ENCODE results near the gene ZNF597. TPM values are rescaled to one million over a fixed set of nuclear protein-coding genes. Genes with fewer than 3 reads are reported as not detected.

The ZNF597 gene, protein sequence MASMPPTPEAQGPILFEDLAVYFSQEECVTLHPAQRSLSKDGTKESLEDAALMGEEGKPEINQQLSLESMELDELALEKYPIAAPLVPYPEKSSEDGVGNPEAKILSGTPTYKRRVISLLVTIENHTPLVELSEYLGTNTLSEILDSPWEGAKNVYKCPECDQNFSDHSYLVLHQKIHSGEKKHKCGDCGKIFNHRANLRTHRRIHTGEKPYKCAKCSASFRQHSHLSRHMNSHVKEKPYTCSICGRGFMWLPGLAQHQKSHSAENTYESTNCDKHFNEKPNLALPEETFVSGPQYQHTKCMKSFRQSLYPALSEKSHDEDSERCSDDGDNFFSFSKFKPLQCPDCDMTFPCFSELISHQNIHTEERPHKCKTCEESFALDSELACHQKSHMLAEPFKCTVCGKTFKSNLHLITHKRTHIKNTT
- 3.4 and 4.9 TPM in 2 replicates for total RNA-seq (2014; rRNA removed; shearing (Covaris generic))

GRCh38 chr16:3443108-3444031 lies at the start of gene ZNF597, which contains the start of gene NAA60:
Gene ZNF597 (minus strand): TSS chr16:3443504. CDS start chr16:3443153, 351 bp downstream.
Gene NAA60 (plus strand): TSS chr16:3443680. CDS start chr16:3476228, 32,548 bp downstream.
- DNase-seq (ENCODE audit: low read depth), result peak; percentile 95

DNA sequence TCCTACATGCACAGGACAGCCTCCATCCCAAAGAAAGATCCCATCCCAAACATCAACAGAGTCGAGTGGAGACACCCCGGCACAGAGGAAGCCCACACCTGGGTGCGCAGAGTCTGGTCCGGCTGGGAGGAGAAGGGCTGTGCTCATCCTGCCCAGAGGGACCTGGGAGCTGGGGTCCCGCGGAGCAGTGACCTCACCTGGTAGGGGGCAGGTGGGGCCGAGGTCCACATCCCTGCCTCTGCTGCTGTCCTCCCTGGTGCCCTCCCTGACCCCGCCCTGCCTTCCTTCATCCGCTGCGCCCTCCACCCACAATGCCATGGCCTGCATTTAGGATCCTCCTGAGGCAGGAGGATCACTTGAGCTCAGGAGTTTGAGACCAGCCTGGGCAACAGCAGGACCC lies 49.1 kb upstream of the ZNF597 start:
- DNase-seq (ENCODE audit: low read depth), result no peak

- no peak for DNase-seq (ENCODE audit: low read depth)
Observed at GRCh38 chr16:3490911-3491629, 47.8 kb upstream of the ZNF597 start.

- DNase-seq (ENCODE audit: low read depth), result no peak
Observed at GRCh38 chr16:3488801-3489200, 45.5 kb upstream of the ZNF597 start.

DNA sequence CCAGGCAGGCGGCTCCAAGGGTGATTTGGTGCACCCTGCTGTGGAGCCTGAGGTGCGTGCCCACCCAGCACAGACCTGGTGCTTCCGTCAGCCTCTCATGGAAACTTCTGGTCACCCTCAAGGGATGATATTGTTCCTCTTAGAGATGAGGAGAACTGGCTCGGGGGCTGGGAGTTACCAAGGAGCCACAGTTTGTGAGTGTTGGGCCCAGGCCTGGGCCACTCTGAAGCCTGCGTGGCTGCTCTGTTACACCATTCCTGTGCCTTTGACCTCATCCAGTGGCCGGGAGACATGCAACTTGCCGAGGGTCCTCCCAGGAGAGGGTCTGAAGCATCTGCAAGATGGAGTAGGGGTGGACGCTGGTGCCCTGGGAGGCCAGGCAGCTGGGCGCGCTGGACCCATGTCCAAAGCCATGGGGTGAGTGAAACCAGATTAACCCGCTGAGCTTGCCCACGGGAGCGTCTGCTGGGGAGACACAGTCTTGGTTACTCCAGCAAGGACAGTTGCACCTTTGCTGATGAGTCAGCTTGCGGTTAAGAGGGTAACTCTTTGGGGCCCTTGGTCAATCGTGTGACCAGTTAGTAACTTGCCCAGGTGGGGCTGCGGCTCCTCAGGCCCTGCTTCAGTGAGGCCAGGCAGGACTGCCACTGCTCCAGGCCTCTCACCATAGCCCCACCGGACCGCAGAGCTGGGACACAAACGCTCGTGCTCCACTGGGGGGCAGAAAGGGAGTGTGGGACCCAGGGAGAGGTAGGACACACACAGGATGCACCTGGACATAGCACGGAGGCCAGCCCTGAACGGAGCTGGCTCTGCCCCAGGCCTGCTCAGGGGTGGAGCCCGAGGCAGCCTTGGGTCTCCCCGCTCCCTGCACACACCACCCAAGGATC lies 44.5 kb upstream of the ZNF597 start:
- peak; percentile 21 for DNase-seq (ENCODE audit: low read depth)

DNA sequence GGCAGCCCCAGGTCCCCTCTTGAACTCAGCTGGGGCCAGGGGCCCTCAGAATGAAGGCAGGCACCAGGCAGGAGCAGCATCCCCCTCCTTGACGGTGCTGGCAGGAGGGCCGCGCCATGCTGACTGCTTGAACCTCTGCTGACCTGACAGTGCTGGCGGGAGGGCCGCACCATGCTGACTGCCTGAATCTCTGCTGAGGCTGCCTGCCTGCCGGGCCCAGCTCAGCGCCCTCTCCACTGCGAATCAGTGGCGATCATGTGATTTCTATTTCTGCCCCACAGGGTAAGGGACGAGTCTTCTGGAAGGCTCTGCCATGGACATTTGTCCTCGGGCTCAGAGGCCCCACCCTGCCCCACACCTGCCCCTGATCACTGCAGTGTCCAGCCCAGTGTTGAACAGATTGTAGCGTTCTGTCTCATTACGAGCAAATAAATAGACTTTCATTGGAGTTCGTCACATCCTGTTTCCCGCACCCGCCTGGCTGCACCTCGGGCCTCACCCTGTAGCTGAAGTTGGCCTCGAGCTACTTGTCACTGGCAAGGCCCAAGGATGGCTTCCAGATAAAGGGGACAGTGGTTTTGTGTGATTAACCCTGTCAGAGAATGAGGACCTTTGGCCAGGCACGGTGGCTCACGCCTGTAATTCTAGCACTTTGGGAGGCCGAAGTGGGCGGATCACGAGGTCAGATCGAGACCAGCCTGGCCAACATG lies 43.4 kb upstream of the ZNF597 start:
- DNase-seq (ENCODE audit: low read depth), result no peak

GRCh38 chr16:3485821-3486505 lies 42.7 kb upstream of the ZNF597 start:
- DNase-seq (ENCODE audit: low read depth), result no peak

DNA sequence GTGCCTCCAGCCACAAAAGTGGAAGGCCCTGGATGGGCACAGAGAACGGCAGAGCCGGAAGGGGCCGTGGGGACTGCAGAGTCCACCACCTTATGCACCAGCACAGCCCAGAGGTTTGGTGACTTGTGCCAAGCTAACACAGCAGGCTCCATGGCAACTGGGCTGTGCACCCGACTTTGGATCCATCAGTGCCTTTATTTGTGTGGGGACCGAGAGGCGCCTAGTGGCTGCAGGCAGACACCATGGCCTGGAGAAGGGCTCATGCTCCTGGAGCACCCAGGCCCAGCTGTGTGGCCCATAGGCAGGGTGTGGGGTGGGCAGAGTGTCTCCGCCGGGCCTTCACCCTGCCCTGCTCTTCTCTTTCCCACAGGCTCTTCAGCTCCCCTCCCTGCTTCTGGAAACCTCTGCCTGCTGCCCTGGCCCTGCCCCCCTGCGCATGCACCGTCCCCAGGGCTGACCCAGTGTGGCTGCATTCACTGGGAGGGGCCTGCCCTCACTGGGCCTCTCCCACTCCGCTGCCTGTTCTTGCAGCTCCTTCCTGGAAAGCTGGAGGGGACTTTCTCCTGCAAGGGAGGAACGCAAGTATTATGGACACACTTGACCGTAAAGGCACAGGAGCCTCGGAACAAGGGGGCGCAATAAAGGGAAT lies 41.9 kb upstream of the ZNF597 start:
- no peak for DNase-seq (ENCODE audit: low read depth)

DNA sequence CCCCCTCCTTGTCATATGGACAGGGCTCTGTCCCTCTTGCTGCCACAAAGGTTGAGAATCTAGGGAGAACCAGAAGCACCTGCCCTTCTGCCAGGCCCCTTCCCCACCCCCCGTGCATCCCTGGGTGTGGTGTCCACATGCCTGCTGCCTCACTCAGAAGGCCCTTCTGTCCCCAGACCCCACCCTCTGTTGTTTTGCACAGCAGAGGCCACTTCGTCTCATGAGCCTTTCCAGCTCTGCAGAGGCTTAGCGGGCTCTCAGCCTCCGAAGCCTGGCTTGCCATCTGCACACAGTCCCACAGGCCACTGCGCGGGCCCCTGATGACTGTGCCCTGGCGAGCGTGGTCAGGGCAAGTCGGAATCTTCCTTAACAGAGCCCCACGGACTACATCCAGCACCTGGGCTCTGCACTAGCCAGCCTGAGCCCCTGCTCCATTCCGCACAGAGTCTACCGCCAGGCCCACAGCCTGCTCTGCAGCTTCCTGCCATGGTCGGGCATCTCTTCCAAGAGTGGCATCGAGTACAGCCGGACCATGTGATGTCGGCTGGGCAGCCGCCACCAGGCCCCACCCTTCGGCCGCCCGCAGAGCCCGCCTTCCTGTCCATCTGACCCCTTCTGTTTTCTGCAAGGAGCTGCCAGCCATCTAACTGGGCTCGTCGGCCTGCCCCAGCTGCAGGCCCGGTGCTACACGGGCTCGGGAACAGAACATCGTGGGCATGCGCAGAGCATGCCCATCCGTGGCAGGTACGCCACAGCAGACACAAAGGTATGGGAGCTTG lies 41.2 kb upstream of the ZNF597 start:
- no peak for DNase-seq (ENCODE audit: low read depth)

DNA sequence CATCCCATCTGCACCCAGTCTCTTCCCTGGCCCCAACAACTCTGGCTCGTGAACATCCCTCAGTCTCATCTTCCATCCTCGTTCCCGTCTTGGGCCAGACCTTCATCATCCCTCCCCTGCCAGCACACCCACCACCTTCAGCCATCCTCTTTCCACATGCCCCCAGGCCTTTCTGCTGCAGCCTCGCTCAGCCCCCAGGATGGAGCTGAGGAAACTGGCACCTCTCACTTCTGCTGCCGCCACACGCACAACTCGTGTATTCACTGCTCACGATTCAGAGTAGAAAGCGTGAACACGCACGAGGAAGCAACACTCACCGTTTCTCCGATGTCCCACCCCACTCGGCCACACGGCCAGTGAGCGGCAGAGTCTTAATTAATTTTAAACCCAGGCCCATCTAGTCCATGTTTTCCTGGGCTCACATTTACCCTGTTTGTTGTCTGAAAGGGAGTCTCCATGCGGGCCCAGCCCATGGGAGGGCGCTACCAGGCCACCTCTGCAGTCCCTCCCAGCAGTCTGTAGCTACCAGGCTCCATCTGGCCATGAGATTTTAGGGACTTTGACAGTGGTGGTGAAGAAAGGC lies 39.4 kb upstream of the ZNF597 start:
- no peak for DNase-seq (ENCODE audit: low read depth)

DNA sequence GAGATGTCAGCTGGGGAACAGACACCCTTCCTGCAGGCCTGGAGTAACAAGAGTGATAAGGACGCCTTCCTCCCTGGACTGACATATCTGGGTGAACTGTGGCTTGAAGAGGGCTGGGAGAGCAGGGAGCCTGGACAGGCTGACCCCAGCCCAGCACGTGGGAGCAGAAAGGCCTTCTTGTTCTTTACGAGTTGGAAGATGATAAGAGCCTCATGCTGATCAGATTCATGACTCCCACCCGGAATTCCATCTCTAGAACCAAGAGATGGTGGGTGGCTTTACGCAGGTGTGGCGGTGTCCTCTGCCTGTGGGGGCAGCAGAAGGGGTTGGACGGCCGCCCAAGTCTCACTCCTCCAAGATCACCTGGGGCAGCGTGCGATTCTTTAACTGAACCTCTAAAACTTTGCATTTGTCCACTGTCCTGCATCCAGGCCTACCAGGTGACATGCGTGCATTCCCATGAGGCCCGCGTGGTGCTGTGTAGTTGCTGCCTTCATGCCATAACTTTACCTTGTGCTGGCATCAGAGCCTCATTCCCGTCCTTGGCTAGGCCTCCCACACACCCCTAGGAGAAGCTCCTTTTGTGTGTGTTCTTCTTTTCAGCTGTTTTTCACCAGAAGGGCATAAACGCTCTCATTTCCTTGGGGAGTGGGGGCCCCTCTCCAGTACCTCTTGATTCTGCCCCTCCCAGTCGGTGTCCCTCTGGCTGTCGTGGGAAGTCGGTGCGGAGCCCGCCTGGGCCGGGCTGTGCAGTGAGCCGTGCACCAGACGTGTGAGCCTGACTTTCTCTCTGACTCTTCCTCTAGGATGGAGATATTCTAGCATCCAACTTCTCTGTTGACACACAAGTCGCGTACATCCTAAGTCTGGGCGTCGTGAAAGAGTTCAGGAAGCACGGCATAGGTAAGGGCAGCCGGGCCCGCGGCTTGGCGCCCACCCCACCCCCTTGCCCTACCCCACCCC lies 38.7 kb upstream of the ZNF597 start:
- no peak for DNase-seq (ENCODE audit: low read depth)

GRCh38 chr16:3480901-3481695 lies 37.8 kb upstream of the ZNF597 start:
- peak; percentile 17 for DNase-seq (ENCODE audit: low read depth)

DNA sequence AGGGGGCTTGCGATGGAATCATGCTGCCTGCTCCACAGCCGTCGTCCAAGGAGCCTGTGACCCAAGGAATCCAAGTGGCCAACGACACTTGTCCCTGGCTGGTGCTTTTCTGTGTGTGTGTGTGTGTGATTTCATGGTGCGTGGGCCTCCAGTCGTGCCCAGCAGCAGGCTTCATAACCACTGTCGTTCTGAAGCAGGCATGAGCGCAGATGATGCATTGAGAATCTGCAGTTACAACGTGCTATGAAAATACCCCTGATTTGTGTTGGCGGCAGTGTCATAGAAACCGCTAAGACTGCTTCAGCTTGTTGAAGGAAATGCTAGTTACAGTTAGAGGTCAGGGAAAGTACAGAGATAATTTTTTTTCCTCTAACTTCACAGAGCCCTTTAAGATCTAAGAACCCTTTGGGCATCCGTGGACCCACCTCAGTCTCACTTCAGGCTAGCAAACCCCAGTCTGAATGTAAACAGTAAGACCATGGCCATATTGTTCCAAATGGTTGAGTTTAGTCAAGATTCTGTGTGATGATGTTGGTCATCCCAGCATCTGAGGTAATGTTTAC lies 36.4 kb upstream of the ZNF597 start:
- DNase-seq (ENCODE audit: low read depth), result no peak

DNA sequence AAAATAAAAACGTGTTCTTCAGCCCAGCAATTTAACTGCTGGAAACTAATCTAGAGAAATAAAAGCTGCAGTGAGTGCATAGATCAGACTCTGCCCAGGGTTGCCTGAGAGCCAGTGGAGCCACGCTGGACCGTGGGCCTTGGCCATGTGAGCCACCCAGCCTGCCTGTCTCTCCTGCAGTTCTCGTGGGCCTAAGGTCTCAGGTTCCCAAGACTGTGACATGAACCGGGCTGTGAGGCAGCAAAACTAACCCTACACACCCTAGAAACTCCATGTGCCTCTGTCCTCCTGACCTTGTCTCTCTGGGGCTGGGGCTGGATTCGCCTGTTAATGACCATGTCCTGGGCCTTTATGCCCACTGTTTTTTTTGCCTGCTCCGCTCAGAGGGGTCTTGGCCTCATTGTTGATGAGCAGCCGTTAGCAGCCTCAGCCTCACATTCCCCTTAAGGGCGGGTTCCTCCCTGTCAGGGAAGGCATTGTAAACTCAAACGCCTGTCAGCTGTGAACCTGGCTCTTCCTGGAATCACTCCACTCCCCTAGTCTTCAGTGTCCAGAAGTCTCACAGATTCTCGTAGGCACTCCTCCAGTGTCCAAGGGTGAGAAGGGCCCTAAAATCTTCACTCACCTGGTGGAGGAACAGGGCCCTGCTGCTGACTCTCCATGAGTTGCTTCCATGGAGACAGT lies 35.1 kb upstream of the ZNF597 start:
- no peak for DNase-seq (ENCODE audit: low read depth)

DNA sequence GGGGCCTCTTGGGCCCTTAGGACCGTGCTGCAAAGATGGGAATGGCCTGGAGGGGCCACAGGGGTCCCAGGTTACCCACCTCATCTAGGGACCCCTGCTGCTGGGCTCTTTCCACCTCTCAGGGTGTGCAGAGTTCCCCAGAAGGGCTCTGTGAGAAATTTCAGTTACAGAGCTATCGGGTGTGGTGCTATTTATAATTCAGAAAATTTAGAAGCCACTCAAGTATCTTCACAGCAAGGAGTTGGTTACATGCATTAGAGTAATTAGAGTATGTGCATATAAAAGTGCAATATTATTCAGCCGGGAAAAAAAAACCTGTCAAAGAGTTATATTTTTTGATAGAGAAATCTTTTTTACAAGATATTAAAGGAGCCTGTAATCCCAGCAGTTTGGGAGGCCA lies 33.1 kb upstream of the ZNF597 start:
- DNase-seq (ENCODE audit: low read depth), result no peak
